GM21717 (cell line): Measurements from ENCODE around the gene PLA2G4D.

Experiments
- ATAC-seq: cut with Tn5 transposase; IDR thresholded peaks from one replicate; pipeline ENCODE4 v1.9.1; 2021; ENCODE audit warnings: mild to moderate bottlenecking, moderate library complexity; ENCODE audit not compliant: unreplicated experiment

The PLA2G4D gene

DNA sequence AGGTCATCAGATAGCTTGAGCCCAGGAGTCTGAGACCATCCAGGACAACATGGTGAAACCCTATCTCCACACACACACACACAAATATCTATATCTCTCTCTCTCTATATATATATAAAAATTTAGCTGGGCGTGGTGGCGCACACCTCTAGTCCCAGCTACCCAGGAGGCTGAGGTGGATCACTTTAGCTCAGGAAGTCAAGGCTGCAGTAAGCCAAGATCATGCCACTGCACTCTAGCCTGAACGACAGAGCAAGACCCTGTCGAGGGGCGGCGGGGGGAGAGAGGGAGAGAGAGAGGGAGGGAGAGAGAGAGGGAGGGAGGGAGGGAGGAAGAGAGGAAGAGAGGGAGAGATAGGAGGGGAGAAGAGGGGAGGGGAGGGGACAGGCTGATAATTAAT is 34.1 kb upstream of the PLA2G4D start:
- ATAC-seq = no peak

DNA sequence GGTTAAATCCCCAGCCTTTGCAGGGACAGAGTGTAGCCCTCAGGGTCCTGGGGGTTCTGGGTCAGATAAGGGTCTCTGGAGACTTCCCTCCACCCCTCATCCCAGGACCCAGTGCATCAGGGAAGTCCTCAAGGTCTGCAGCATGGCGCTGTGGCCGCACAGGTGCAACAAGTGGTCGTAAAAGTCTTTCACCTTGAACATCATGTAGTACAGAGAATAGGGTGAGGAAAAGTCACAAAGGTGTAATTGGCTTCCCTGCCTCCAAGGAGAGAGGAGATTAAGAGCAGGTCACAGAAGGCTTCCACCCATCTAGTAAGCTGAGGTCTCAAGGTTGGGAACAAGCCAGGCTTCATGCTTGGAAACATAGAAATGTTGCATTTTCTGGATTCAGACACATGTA is 29.2 kb upstream of the PLA2G4D start:
- no peak for ATAC-seq

DNA sequence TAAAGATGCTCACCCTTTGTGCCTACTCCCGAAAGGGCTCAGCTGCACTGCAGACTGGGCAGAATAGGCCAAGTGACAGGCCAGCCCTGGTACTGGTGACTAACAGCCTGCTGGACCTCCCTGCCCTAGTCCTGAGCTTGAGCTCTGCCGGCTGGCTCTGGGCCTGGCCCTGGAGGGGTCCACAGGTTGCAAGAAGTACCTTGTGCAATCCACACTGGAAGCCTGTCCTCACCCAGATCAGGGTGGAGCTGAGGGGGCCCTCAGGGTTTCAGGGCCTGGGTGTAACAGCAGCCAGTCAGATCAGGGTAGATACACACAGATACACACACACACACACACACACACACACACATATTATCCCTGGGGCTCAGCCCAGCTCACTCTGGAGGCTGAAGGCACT is 27.3 kb upstream of the PLA2G4D start:
- no peak for ATAC-seq

DNA sequence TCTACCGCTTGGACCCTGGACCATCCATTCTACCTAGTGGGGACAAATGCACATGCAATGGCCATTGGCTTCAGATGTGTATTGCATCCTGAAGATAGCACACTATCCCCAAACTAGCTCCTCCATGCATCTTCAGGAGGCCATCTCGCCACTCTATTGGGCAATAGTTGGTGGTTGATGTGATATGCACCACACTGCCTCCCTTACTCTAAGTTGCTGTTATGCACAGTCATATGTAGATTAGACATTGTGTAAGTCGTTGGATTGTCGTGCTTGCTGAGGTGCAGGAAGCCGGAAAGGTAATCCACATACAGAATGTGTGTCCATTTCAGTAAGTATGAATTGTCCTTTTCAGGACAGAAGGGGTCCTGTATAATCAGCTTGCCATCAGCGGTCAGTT is 26.7 kb upstream of the PLA2G4D start:
- no peak for ATAC-seq

DNA sequence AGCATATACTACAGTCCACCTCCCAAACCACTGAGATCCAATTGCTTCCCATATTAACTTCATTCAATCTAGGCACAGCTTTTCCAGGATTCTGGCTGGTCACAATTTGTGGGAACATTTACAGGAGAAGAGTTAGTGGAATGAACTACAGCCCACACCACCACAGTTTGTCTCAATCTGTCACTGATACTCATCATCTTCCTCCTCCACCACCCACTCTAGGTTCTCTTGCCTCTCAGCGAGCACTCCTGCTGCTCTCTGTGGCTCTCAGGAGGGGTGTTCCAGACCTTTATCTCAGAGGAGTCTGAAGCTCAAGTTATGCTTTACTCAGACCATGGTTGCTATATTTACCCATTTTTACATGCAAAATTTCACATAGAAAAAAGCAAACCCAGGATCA is 25.9 kb upstream of the PLA2G4D start:
- ATAC-seq = no peak

DNA sequence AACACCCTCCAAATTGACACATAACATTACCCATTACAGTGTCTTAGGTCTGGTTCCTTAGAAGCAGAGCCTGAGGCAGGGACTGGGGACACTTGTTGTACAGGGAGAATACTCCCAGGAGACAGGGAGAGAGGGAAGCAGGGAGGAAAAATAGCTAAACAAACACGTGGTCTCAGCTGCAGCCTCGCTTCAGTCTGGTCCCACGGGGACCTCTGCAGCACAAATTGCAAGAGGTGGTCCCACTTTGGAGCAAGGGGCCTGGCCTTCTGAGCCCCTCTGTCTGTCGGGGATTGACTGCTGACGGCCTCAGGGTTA is 25.0 kb upstream of the PLA2G4D start:
- ATAC-seq = no peak

DNA sequence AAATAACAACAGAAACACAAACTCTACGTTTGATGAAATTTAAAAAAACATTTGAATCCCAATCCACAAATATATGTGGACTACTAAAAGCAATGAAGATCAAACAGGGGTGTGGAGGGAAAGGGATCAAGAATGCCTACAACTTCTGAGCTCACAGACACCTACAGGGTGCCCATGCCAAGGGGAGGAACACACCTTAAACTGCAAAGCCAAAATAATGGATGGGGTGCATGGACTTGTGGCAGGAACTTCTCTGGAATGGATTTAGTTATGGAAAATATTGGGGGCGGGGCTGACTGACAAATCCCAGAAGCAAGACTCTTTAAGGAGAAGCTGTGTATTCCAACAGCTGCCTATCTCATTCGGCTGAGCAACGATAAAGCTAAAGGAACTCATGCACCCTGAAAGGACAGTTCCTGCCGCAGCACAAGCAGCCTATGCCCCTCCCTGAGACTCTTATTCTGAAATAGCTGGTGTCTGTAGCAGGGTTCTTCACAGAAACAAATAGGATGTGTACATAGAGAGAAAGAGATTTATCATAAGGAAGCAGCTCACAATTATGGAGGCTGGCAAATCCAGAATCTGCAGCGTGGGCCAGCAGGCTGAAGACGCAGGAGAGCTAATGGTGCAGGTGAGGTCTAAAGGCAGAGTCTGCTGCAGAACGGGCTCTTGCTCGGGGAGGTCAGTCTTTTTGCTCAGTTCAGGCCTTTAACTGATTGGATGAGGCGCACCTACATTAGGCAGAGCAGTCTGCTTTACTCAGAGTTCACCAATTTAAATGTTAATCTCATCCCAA is 24.5 kb upstream of the PLA2G4D start:
- no peak for ATAC-seq

DNA sequence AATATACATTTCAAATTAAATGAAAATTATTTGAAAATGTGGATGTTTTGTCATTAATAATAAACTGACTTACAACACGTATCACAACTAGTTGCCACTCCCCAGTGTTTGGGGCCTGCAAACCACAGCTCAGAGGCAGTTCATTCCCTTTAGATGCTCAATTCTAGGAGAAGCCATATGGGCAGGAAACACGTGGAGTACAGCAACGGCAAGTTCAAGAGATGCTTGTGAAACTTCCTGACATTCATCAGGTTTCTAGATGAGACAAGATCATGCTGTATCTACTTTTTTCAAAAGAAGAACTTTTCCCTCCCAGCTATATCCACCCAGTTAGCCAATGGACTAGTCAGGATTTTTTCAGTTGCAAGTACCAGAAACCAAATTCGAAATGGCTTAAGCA is 17.6 kb upstream of the PLA2G4D start:
- no peak for ATAC-seq

DNA sequence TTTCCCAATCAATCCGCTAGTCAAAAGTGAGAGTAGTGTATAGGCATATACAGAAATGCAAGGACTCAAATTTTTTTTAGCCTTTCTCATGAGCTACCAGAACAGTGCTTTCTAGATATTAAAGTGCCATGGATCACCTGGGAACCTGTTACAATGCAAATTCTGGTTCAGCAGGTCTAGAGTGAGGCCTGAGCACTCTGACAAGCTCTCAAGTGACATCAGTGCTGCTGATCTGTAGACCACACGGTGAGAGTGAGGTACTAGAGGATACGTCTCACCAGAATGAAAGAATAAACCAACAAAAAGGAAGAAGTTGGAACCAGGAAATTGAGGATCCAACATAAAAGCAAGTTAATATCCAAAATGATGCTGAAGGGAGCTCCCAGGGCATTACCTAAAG is 16.0 kb upstream of the PLA2G4D start:
- no peak for ATAC-seq

DNA sequence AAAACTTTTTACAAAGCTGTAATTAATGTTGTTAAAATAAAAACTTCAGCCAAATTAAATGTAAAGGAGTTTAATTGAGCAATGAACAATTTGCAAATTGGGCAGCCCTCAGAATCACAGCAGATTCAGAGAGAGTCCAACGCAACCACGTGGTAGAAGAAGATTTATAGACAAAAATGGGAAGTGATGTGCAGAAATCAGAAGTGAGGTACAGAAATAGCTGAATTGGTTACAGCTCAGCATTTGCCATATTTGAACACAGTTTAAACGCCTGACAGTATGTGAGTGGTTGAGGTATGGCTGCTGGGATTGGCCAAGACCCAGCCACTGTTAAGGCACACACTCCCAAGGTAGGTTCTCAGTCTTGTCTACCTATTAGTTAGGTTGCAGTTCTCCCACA is 14.4 kb upstream of the PLA2G4D start:
- ATAC-seq = no peak

DNA sequence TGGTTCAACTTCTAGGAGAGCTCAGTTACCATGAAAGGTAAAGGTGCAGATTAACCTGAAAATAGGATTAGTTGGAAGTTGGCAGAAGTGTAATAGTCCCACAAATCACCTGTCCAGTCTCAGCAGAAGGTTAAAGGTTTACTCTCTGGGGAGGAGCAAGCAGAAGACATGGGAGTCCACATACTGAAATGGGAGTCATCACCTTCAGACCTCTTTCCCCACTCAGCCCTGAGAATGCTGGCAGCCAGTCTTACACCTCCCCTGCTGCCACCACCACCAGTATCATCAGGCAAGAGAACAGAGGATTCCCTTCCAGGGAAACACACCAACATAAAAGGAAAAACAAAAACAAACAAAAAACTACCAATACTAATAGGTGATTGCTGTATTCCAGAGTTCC is 13.8 kb upstream of the PLA2G4D start:
- no peak for ATAC-seq

DNA sequence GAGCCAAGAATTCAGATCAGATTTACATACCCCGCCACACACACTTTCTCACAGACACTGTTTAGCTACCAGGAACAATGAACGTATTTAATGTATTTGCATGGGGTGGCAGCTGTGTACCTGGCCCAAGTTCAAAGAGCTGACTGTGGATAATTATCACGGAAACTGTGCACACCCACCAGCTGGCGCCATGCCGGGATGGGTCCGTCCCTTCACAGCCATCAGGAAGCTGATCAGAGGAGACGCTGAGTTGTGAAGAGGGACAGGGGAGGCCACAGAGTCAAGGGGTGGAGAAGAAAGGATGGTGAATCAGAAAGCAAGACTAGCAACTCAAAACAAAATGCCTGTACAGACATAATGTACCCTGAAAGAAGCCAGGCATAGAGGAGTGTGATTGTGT is 13.1 kb upstream of the PLA2G4D start:
- no peak for ATAC-seq

DNA sequence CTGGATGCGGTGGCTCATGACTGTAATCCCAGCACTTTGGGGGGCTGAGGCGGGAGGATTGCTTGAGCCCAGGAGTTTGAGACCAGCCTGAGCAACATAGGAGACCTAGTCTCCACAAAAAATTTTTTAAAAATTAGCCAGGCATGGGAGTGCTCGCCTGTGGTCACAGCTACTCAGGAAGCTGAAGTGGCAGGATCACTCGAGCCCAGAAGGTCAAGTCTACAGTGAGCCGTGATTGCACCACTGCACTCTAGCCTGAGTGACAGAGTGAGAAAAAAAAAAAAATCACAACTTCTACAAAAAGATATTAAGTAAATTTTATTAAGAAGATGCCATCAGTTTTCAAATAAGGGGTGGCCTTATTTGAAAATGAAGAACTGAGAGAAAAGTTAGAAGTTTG is 11.9 kb upstream of the PLA2G4D start:
- ATAC-seq = no peak

DNA sequence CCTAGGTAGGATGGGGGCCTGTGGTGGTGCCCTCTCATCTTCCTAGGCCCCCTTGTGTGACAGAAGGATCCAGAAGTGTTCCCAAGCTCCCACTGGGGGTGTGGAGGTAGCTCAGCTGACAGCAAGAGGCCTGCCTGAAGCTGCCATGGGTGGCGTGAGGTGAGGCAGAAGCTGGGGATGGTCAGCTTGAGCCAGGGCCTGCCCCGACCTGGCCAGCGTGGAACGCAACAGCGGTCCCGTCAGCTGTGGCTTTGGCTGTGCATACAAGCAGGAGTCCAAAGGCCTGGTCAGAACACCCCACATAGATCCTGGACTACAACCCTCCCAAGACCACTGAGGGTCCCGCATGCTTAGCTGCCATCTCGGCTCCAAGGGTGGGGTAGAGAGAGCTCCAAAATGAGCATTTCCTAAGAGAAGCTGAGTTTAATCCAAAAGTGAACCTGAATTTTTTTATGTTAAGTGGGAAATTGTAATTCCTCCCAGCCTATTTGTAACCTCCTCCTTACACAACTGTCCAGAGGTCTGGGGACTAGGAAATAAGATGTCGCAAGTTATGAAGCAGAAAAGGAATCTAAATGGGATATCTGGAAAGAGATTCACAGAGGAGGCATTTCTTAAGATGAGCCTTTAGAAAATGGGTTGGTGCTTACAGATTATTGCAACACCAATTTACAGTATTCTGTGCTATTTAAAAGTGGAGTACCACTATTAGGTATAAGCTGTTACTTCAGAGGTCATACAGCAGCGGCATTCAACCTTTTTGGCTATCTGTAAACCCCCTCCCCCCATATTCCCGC is 9.9 kb upstream of the PLA2G4D start:
- ATAC-seq = no peak

DNA sequence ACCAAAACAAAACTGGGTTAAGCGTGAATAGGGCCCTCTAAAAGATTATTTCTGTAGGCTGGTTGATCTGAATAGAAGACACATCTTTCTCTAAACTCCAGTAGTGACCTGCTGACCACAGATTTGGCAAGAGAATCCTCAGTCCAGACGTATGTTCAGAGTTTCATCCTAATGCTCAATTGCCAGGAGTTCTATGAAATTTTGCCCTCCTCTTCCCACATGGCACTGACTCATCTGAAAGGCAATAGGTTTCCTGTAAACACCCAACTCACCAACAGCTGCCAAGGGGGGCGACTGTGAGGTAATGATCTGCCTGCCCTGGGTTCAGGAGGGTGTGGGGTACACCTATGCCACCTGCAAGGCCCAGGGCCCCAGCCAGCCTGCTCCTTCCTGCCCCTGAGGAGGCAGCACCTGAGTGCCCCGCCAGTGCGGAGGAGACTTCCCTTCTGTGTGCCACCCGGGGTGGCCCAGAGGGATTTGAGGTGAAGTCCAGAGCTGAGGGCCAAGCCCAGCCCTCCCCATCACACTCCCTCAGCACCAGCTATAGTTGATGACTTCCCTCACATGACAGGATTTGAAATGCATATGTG is 8.4 kb upstream of the PLA2G4D start:
- no peak for ATAC-seq

DNA sequence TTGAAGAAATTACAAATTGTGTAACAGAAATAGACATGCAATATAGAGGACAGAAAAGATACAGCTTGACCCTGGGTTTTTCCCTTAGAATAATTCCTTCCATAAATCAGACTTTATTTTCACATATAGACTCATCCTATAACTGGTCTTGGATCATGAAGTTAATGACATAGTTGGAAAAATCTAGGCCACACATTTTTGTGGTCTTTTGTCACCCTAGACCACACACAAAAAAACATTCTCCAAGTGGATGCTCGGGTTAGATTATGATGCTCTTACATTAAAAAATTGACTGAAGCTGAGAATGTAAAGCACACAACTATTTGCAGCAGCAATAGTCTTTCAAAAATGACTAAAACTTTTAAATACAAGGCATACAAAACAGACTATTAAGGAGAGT is 7.5 kb upstream of the PLA2G4D start:
- ATAC-seq = no peak

DNA sequence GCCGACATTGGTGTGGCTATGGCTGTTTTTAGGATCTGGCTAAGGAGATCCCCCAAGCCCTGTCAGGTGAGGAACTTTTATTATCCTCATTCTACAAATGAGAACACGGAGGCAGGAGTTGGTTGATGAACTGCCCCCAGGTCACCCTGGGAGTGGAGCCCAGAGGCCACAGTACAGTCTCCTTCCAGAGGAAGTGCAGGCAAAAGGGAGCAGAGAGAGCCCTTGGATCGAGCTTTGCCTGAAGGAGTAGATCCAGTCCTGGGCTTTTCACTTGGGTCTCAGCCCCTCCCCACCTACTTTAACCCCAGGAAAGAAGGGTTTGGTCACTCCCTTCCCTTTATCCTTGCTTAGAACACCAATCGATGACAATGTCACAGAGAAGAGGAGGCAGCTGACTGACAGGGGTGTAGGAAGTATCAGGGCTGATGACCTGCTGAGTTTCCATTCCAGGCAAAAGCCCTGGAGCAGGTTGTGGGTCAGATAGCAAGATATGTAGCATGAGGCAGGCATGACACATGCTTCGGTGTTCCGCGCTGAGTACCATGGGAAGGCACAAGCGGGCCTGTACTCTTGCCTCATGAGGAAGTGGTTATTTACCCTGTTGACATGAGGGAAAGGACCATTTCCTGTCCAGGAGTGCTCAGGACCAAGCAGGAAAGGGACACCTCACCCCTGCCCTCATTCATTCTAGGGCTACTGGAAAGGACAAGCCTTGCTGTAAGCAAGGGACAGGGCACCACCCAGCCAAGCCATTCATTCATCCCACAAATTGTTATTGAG is 5.8 kb upstream of the PLA2G4D start:
- no peak for ATAC-seq

DNA sequence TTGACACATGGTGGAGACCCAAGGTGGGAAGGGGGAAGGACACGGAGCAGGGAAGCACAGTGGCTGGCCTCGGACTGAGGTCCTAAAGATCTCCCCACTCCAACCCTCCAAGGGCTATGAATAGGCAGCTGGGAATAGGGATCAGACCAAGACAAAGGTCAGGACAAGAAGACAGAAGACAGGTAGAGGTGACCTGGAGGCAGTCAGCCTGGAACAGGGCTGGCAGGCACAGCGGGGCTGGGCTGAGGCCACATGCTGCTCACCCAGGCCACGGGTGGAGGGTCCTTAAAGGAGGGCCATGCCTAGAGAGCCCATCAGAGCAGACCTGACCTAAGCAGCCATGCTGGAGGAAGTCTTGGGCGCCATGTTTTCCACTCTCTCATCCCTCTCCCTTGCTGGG is 2.7 kb upstream of the PLA2G4D start:
- no peak for ATAC-seq

DNA sequence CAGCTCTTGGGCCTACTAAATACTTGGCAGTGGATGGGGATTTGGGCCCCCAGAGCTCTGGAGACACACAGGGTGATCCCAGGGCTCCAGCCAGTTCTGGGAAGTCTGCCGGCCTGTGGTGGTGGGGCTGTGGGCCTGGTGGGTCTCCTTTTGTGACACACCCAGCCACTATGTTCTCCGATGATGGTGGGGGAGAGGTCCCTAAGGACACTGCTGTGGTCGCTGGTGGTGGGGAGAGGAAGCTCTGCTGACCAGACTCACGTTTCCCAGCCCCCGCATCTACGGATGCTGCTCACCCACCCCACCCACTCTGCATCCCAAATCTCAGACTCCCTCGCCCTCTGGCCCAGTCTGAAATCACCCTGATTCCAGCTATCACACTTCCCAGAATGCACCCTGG is 396 bp downstream of the PLA2G4D start:
- no peak for ATAC-seq

DNA sequence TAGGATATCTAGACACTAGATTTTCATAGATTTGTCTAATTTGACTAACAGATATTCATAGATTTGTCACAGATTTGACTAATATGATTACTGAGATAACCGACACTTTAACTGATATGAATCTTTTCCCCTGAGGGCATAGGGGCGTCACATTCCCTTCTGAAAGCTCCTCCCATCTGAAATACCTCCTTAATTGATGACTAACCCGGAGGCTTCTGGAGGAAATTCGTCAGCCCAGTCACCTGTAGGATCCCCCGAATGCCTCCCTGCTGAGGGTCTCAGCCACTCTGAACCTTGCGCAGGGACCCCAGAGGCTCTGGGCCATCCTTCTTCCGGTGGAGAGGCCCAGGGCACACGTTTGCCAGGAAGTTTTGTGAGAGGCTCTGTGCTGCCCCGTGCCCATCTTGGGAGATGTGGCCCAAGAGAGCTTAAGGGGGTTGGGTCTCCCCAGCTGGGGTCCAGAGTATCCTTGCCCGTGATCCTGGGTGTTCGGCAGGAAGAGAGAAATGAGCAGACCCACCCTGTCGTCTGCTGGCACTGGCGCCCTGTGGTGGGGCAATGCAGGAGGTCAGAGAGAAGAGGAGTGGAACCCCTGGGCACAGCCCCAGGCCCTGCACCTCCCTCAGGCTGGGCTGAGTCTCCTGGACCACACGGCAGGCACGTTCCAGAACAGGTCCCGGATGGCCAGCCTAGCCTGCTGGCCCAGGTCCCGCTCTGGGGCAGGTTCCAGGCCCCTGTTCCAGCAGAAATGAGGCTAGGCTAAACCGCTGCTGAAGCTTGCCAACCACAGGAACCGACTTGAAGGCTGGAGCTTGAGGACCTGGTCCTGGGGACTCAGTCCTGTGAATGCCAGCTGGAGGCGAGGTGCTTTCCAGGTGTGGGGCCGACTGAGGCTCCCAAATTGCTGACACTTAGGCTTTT is 1.7 kb downstream of the PLA2G4D start:
- no peak for ATAC-seq
